PC-3 (cell line): ENCODE data around the gene TATDN3.

Experiments used
- CTCF ChIP-seq: fragments of 300-600 bp; sonication (generic); conservative IDR thresholded peaks from 2 replicates; pipeline ENCODE4 v1.5.1; 2017; ENCODE audit warnings: antibody characterized with exemption, low read depth, mild to moderate bottlenecking, low read length
- EZH2 ChIP-seq: fragments of 300-600 bp; sonication (generic); IDR thresholded peaks from one replicate; pipeline ENCODE4 v1.6.1; 2017; ENCODE audit warnings: antibody characterized with exemption, mild to moderate bottlenecking, low read length; ENCODE audit not compliant: unreplicated experiment
- EZH2phosphoT487 ChIP-seq: fragments of 300-600 bp; sonication (generic); IDR thresholded peaks from 2 replicates; pipeline ENCODE4 v1.6.1; 2018; ENCODE audit warnings: mild to moderate bottlenecking, antibody characterized with exemption, low read length, borderline replicate concordance

- TF ChIP-seq CTCF (no peak), EZH2phosphoT487 (no peak), EZH2 (no peak)
These were observed 47.7 kb upstream of the TATDN3 start for GRCh38 chr1:212743901-212744475.
